Measurements from ENCODE around the gene KRT17.

The KRT17 gene

DNA sequence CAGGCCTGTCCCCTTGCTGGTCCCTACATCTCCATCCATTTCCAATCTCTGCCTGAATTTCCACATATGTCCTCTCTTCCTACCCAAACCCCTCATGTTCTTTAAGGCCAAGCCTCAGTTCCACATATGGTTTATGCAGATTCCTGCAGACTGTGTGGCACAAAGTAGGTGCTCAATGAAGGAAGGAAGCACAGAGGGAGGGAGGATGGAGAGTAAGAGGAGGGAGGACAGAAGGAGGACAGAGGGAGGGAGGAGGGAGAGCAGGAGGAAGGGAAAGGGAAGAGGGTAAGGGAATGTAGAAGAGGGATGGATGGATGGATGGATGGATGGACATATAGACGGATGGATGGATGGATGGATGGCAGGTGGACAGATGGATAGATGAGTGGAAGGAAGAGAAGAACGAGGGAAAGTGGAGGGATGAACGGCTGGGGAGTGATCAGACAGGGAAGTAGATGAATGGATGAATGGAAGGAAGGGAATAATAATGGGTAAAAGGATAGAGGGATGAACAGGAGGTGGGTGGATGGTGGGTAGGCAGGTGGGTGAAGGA, 29.9 kb downstream of the KRT17 start:
- no peak overlapping the region for H3K9ac ChIP-seq (ENCODE audit: low read depth, low read length)
- H3K4me2 ChIP-seq (ENCODE audit: insufficient read depth, low read length) = no peak overlapping the region
- H3K36me3 ChIP-seq (ENCODE audit: insufficient read depth, low read length) = no peaks in the 10 kb centered on the region
- peaks cover 13% of the 10 kb centered on the region for H3K27me3 ChIP-seq (ENCODE audit: insufficient read depth, low read length, poor library complexity)
- H3K4me3 ChIP-seq (ENCODE audit: low read depth in 1 of 2, low read length in 2 of 2) = no peak overlapping the region
- no peak for TF ChIP-seq EZH2 (IDR thresholded peaks at IDR 0.05; ENCODE audit: borderline replicate concordance, low read depth, low read length, severe bottlenecking)
- TF ChIP-seq, protein P1, sequence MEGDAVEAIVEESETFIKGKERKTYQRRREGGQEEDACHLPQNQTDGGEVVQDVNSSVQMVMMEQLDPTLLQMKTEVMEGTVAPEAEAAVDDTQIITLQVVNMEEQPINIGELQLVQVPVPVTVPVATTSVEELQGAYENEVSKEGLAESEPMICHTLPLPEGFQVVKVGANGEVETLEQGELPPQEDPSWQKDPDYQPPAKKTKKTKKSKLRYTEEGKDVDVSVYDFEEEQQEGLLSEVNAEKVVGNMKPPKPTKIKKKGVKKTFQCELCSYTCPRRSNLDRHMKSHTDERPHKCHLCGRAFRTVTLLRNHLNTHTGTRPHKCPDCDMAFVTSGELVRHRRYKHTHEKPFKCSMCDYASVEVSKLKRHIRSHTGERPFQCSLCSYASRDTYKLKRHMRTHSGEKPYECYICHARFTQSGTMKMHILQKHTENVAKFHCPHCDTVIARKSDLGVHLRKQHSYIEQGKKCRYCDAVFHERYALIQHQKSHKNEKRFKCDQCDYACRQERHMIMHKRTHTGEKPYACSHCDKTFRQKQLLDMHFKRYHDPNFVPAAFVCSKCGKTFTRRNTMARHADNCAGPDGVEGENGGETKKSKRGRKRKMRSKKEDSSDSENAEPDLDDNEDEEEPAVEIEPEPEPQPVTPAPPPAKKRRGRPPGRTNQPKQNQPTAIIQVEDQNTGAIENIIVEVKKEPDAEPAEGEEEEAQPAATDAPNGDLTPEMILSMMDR (IDR thresholded peaks at IDR 0.05; ENCODE audit: borderline replicate concordance, extremely low read depth, low read length, poor library complexity, severe bottlenecking) = no peak
- no peaks in the 10 kb centered on the region for H3K79me2 ChIP-seq (ENCODE audit: insufficient read depth, low read length)
- H2AFZ ChIP-seq (ENCODE audit: low read depth, low read length) = no peak overlapping the region
- H4K20me1 ChIP-seq (ENCODE audit: insufficient read depth, low read length) = no peaks in the 10 kb centered on the region
- no peak overlapping the region for H3K27ac ChIP-seq (ENCODE audit: low read length)
- H3K9me3 ChIP-seq (ENCODE audit: insufficient read depth, low read length, severe bottlenecking) = no peaks in the 10 kb centered on the region
- ATAC-seq (ENCODE audit: insufficient read depth, low read depth) (no peak), DNase-seq (no peak)
- H3K4me1 ChIP-seq (ENCODE audit: insufficient read depth, low read length) = no peaks in the 10 kb centered on the region

DNA sequence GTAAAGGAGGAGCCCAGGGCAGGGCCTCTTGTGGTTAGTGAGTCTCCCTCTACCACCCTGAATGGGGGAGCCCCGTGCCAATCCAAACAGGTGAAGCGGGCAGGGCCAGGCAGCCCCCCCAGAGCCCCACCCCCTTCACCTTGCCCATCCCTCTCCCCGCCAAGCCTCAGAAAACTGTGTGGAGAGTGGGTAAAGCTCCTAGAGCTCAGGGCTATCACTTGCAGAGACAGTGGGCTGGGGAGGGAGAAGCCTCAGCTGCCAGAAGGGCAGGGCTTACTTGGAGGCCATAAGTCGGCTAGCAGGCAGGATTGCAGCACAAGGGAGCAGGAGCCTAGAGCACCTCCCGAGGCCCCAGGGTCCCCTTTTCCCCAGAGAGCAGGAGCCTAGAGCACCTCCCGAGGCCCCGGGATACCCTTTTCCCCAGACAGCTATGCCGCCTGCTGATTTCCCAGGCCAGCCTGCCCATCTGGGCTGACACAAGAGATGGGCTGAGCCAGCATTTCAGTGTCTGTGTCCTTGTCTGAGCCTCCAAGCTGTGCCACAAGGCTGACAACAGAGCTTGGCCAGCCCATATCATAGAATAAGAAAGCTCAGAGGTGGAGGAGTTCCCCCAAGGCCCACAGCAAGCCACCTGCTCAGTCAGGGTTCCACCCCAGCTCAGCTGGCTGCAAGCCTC, 30.9 kb downstream of the KRT17 start:
- no peak overlapping the region for H3K9ac ChIP-seq (ENCODE audit: low read depth, low read length)
- no peak overlapping the region for H3K27ac ChIP-seq (ENCODE audit: low read length)
- no peaks in the 10 kb centered on the region for H3K79me2 ChIP-seq (ENCODE audit: insufficient read depth, low read length)
- H4K20me1 ChIP-seq (ENCODE audit: insufficient read depth, low read length) = no peaks in the 10 kb centered on the region
- no peaks in the 10 kb centered on the region for H3K4me1 ChIP-seq (ENCODE audit: insufficient read depth, low read length)
- TF ChIP-seq EZH2 (IDR thresholded peaks at IDR 0.05; ENCODE audit: borderline replicate concordance, low read depth, low read length, severe bottlenecking) = no peak
- TF ChIP-seq, protein P1 (IDR thresholded peaks at IDR 0.05; ENCODE audit: borderline replicate concordance, extremely low read depth, low read length, poor library complexity, severe bottlenecking) = no peak
- peaks cover 13% of the 10 kb centered on the region for H3K27me3 ChIP-seq (ENCODE audit: insufficient read depth, low read length, poor library complexity)
- no peak for ATAC-seq (ENCODE audit: insufficient read depth, low read depth)
- no peak overlapping the region for H3K4me2 ChIP-seq (ENCODE audit: insufficient read depth, low read length)
- no peaks in the 10 kb centered on the region for H3K36me3 ChIP-seq (ENCODE audit: insufficient read depth, low read length)
- DNase-seq = no peak
- no peak overlapping the region for H2AFZ ChIP-seq (ENCODE audit: low read depth, low read length)
- no peak overlapping the region for H3K4me3 ChIP-seq (ENCODE audit: low read depth in 1 of 2, low read length in 2 of 2)
- no peaks in the 10 kb centered on the region for H3K9me3 ChIP-seq (ENCODE audit: insufficient read depth, low read length, severe bottlenecking)

DNA sequence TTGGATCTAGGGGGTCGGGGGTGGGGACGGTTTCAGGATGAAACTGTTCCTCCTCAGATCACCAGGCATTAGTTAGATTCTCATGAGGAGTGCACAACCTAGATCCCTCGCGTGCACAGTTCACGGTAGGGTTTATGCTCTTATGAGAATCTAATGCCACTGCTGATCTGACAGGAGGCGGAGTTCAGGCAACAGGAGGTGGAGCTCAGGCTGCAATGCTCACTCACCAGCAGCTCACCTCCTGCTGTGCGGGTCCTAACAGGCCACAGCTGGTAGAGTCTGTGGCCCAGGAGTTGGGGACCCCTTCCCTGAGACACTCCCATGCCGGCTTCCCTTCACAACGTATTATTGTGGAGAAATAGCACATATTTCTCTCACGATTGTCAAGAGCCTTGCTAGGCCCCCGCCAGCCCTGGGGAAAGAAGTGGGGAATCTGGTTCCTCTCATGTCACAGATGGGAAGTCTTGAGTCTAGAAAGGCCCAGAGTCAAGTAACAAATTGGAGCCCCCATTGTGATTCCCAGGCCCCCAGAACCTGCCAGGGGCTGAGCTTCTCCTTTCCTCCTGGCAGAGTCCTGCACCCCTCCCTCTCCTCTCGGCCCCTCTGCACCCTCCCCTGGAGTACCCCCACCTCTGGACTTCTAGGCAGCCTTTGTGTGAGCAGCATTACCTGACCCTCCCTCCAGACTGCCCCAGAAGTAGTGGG, 31.6 kb downstream of the KRT17 start:
- no peaks in the 10 kb centered on the region for H4K20me1 ChIP-seq (ENCODE audit: insufficient read depth, low read length)
- no peaks in the 10 kb centered on the region for H3K36me3 ChIP-seq (ENCODE audit: insufficient read depth, low read length)
- H2AFZ ChIP-seq (ENCODE audit: low read depth, low read length) = no peak overlapping the region
- TF ChIP-seq, protein P1 (IDR thresholded peaks at IDR 0.05; ENCODE audit: borderline replicate concordance, extremely low read depth, low read length, poor library complexity, severe bottlenecking) = no peak
- TF ChIP-seq EZH2 (IDR thresholded peaks at IDR 0.05; ENCODE audit: borderline replicate concordance, low read depth, low read length, severe bottlenecking) = no peak
- H3K27me3 ChIP-seq (ENCODE audit: insufficient read depth, low read length, poor library complexity) = peaks cover 13% of the 10 kb centered on the region
- no peak overlapping the region for H3K4me3 ChIP-seq (ENCODE audit: low read depth in 1 of 2, low read length in 2 of 2)
- no peak overlapping the region for H3K4me2 ChIP-seq (ENCODE audit: insufficient read depth, low read length)
- no peaks in the 10 kb centered on the region for H3K79me2 ChIP-seq (ENCODE audit: insufficient read depth, low read length)
- H3K27ac ChIP-seq (ENCODE audit: low read length) = no peak overlapping the region
- H3K9ac ChIP-seq (ENCODE audit: low read depth, low read length) = no peak overlapping the region
- H3K9me3 ChIP-seq (ENCODE audit: insufficient read depth, low read length, severe bottlenecking) = no peaks in the 10 kb centered on the region
- H3K4me1 ChIP-seq (ENCODE audit: insufficient read depth, low read length) = no peaks in the 10 kb centered on the region
- ATAC-seq (ENCODE audit: insufficient read depth, low read depth) (no peak), DNase-seq (no peak)
